Inflammatory macrophage treated with lipopolysaccharide for 4 hours (primary cell): ENCODE results near the gene ABLIM2.
"Not testable (repeated sequence)": the region's sequence is repeated elsewhere in the genome, so short reads cannot be mapped to it uniquely, and the experiment has no call there.

ENCODE experiments used
- DNase-seq: peaks from one replicate; pipeline ENCODE4 v3.0.0-alpha.2; 2020

The ABLIM2 gene

GRCh38 chr4:7950301-7951092, 208.1 kb downstream of the ABLIM2 start:
- DNase-seq = no peak

- DNase-seq = no peak
Measured at GRCh38 chr4:7949759-7950158, 208.9 kb downstream of the ABLIM2 start.

- DNase-seq = no peak
Measured at GRCh38 chr4:7947927-7948326, 210.7 kb downstream of the ABLIM2 start.

DNA sequence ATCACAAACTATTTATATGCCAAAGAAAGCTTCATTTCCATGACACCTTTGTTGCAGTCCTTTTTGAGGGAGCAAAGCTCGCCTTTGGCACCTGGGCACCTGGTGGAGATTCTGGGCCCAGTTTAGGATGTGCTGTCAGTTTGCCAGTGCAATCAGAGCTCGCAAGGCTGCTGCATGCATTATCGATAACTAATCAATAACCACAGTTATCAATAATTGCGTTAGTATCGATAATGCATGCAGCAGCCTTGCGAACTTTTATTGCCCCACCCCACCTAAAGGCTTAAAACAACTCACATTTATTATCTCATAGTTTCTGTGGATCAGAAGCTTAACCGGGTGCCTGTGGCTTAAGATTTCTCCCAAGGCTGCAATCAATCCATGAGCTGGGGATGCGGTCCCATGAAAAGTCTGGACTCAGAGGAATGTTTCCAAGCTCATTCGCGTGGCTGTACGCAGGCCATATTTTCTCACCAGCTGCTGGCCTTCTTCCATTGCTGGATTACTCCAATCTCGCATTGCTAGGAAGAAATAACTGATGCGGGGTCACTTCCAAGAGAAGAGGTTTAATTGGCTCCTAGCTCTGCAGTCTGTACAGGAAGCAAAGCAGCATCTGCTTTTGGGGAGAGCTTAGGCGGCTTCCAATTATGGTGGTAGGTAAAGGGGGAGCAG, 212.8 kb downstream of the ABLIM2 start:
- no peak for DNase-seq

DNA sequence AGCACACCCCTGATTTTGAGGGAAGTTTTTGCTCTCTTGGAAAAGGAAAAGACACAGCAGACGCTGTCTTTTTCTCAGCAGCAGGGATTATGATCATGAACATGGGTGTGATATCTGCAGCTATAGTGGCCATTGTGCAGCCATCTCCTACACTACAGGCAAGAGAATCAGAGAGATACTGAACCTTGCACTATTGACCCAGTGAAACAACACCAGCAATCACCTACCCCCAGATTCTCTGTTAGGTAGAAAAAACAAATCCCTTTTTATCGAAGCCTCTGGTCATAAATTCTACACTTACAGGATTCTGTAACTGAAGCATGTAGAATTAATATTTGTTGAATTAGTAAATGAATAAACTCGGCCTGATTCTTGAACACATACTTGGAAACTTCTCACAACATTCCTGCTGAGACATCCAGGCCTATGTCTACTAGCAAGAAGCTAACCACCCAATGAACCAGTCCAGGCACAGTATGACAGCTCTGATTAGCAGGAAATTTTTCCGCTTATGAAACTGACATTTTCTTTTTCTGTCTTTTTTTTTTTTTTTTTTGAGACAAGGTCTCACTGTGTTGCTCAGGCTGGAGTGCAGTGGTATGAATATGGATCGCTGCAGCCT, 213.9 kb downstream of the ABLIM2 start:
- no peak for DNase-seq

GRCh38 chr4:7943688-7944087, 214.9 kb downstream of the ABLIM2 start:
- DNase-seq = not testable (repeated sequence)

- no peak for DNase-seq
Measured at GRCh38 chr4:7943211-7943610, 215.4 kb downstream of the ABLIM2 start.

GRCh38 chr4:7941965-7942496, 216.6 kb downstream of the ABLIM2 start:
- DNase-seq = no peak

GRCh38 chr4:7941111-7941964, 217.3 kb downstream of the ABLIM2 start:
- DNase-seq = no peak

- peak; percentile 61 for DNase-seq
Measured at GRCh38 chr4:7939377-7940108, 219.1 kb downstream of the ABLIM2 start, which contains the start of gene AFAP1. Gene AFAP1 (minus strand): TSS chr4:7939861. CDS start chr4:7872078, 67,783 bp downstream.

DNA sequence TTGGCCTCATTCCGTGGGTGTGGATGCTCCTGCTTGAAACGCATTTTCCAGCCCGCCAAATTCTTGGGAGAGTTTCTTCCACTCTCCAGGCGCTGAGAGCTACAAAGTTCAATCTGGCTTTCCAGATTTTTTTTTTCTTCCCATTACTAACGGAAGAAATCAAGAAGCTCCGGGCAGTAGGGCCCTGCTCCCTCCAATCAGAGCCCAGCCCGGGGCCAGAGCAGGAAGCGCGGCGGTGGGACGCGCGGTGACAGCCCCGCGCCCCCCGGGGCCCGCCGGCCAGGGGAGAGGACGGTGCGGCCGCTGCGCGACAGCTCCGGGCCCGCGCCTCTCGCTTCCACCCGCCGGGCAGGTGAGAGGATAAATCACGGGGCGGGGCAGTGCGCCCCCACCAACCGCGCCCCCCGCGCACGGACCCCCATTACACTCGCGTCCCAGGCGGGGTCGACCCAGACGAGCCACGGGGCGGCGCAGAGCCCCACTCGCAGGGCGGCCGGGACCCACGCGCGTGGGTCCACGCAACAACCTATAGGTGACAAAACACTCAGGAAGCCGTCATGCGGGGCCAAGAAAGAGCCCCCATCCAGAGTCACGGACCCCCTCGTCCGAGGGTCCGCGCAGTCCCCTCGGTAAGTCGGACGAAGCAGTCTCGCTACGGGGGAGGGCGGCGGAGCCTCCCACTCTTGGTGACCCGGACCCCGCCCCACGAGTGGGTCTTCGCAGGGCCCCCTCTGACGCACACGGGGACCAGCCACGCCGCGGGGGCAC, 219.8 kb downstream of the ABLIM2 start:
- DNase-seq = no peak

- no peak for DNase-seq
Measured at GRCh38 chr4:7938266-7938608, 220.4 kb downstream of the ABLIM2 start.

DNA sequence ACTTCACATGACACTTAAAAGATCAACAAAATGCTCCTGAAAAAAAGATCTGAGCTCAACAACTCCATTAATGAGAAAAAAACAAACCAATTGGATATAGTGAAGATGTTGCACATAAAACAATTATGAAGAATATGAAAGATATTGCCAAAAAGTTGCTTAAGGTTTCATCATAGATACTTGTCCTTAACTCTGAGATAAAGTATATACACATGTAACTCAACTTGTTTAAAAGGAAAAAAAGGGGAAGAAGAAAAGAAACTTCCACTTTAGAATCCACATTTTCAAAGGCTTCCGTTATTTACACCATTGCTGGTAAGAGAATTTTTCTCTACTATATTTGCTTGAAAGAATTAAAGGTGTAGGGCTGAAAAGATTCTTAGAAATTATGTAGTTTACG, 221.6 kb downstream of the ABLIM2 start:
- no peak for DNase-seq

GRCh38 chr4:7933651-7934510, 224.7 kb downstream of the ABLIM2 start:
- DNase-seq = no peak

DNA sequence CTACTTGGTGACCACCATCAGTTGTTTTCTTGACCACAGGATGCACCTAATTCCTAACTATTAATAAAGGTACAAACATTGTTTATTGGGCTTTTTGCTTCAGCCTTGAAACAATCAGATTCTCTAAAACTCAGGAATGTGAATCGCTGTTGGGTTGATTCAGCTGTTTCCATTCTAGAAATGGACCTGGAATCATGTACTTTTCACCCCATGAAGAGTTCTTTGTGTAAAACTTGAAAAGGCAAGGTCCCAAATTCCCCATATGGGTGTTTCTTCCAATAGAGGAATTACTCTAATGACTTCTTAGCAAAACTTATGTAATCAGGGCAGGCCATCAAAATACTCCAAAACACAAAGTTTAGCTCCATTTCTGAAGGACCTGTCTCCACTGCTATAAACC, 226.3 kb downstream of the ABLIM2 start:
- DNase-seq = no peak

GRCh38 chr4:7929118-7929951, 229.3 kb downstream of the ABLIM2 start:
- no peak for DNase-seq

GRCh38 chr4:7928711-7929110, 229.9 kb downstream of the ABLIM2 start:
- DNase-seq = no peak

- no peak for DNase-seq
Measured at GRCh38 chr4:7926822-7927221, 231.8 kb downstream of the ABLIM2 start.

GRCh38 chr4:7924570-7924969, 234.0 kb downstream of the ABLIM2 start:
- DNase-seq = no peak
